Astrocyte of the cerebellum (primary cell): Measurements from ENCODE around the gene POLR2J.
A peak's percentile ranks its signal among the peaks of the same experiment; 100 is the strongest.

Source experiments
- DNase-seq: peaks from one replicate; pipeline ENCODE4 v3.0.0-alpha.2; 2011; ENCODE audit warnings: low read depth
- H3K4me3 ChIP-seq: 2 replicates; pipeline ENCODE4 v1.5.1; 2011; ENCODE audit warnings: mild to moderate bottlenecking, low read depth, low read length, moderate library complexity
- in situ Hi-C: cut with HindIII; loops from 2 replicates; pipeline ENCODE4 v1.10.0; 2017; ENCODE audit warnings: low sequenced_read_pairs
- TF ChIP-seq, protein P1 (sequence below): IDR thresholded peaks from 2 replicates; pipeline ENCODE4 v1.5.1; 2012; ENCODE audit warnings: low read length, low read depth, moderate library complexity, mild to moderate bottlenecking; ENCODE audit errors: missing control alignments

Gene POLR2J

DNA sequence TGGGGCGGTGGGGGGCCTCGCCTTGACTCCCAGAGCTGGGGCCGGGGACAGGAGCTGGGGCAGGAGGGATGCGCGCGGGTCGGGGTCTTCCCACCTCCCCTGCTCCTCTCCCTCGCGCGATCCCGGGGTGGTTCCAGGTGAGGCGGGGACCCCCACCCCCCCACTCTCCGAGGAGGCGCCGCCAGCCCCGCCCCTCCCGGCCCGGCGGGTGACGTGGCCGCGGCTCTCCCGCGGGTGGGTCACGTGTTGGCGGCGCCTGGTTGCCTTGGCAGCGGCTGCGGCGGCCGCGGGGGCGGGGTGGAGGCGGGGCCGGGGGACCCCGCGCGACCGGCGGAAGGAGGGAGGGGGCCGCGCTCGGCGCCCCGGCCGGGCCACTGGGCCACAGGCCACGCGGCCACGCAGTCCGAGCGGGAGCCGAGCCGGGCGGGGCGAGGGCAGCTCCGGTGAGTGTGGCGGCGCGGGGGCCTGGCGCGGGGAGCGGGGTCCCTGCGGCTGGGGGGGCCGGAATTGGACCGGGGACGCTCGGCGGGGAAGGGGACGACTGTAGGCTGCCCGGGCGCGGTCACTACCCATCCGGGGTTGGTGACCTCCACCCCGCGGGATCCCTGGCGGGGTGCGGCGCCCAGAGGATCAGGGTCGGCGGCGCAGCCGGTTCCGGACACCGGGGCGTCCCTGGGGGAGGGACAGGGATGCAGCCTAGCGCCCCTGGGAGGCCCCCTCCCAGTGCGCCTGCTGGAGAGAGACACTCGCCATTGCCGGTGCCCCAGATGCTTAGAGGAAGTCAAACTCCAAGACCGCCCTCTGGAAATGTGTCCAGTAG is 45.3 kb downstream of the POLR2J start, which contains the start of gene ORAI2:
Gene ORAI2 (plus strand): TSS at position 357 of the 820 bp plus-strand sequence. CDS start 5,382 bp downstream, outside the sequence.
- TF ChIP-seq, protein P1, sequence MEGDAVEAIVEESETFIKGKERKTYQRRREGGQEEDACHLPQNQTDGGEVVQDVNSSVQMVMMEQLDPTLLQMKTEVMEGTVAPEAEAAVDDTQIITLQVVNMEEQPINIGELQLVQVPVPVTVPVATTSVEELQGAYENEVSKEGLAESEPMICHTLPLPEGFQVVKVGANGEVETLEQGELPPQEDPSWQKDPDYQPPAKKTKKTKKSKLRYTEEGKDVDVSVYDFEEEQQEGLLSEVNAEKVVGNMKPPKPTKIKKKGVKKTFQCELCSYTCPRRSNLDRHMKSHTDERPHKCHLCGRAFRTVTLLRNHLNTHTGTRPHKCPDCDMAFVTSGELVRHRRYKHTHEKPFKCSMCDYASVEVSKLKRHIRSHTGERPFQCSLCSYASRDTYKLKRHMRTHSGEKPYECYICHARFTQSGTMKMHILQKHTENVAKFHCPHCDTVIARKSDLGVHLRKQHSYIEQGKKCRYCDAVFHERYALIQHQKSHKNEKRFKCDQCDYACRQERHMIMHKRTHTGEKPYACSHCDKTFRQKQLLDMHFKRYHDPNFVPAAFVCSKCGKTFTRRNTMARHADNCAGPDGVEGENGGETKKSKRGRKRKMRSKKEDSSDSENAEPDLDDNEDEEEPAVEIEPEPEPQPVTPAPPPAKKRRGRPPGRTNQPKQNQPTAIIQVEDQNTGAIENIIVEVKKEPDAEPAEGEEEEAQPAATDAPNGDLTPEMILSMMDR, result no peak
- no peak for DNase-seq
- peak within 1 kb of the TSS; percentile 82 for H3K4me3 ChIP-seq
- in situ Hi-C loops, result no loop called here

DNA sequence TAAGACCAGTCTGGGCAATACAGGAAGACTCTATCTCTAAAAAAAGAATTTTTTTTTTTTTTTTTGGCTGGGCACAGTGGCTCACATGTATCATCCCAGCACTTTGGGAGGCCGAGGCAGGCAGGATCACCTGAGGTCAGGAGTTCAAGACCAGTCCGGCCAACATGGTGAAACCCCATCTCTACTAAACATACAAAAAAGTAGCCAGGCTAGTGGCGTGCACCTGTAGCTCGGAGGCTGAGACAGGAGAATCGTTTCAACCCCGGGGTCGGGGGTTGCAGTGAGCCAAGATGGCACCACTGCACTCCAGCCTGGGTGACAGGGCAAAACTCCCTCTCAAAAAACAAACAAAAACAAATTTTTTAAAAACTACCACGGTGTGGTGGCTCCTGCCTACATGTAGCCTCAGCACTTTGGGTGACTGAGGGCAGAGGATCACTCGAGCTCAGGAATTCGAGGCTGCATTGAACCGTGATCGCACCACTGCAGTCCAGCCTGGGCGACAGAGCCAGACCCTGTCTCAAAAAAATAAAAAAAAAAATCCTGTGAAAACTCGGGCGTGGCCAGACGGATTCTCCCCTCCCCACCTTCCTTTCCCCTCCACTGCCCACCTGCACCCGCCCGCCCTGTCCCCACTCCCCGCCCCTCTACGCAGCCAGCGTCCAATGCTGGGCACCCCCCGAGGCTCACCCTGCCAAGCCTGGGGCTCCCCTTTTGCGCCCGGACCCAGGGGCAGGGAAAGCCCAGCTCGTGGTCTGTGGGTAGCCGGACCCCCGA is 46.1 kb downstream of the POLR2J start:
- no peak for DNase-seq
- in situ Hi-C loops, result no loop called here
- H3K4me3 ChIP-seq, result peak overlapping the region; percentile 82
- TF ChIP-seq, protein P1, result no peak

DNA sequence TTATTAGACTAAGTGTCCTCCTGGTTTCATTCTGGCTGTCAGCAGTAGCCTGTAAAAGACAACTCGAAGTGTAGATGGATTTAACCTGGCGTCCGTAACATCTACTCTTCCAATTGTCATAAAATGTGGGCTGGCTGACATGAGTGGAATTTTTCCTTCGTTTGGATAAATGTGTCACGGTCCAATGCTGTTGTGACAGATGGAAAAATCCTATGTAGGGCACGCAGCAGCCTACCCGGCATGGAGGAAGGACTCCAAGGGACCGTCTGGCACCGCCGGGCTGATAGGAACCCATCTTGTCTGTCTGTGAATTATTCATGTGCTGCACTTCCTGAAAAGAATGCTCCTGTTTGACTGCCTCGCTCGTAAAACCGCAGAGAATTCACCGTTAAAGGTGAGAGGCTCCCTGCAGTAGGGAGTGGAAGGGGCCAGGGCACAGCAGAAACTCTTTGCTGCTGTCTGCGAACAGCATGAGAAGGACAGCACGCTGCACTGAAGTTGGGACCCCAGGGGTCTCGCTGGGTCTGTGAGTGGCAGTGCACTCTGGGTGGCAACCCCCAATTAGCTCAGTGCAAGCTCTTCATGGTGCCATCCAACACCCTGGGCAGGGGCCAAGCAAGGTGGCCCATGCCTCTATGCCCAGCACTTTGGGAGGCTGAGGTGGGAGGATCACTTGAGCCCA is 47.0 kb downstream of the POLR2J start:
- no peak overlapping the region for H3K4me3 ChIP-seq

DNA sequence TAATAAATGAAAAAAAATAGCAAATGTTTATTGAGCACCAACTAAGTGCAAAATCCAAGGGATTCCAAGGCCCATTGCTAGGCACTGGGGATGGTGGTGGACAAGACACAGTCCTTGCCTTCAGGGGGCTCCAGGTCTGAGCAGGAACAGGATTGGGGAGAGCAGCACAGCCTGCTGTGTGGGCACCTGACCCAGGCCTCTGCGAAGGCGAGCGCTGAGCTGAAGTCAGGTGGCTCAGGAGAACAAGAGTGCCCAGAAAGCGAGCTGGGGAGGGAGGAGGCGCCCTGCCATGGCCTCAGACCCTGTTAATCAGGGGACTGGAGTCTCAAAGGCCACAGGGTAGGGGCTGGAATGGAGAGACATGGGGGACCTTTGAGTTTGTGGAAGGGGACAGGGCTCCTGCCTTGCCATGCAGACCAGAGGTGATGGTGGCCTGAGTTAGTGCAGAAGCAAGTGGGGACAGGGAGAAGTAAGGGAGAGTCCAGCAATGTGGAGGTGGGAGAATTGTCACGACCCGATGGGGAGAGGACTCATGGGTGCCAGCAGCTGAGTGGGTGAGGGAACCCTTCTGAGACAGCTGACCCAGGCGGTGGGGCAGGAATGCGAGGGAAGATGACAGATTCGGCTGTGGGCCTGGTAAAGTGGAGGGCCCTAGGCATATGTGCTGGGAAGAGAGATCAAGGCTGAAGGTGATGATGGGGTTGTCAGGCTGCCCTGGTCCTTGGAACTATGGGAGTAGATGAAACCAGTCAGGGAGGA is 49.4 kb downstream of the POLR2J start:
- H3K4me3 ChIP-seq, result no peak overlapping the region
- in situ Hi-C loops, result no loop called here
- no peak for DNase-seq
- TF ChIP-seq, protein P1, result no peak

More for the DNA sequence above, 47.0 kb downstream of the POLR2J start:
- no peak for DNase-seq
- in situ Hi-C loops, result no loop called here
- TF ChIP-seq, protein P1, result no peak

DNA sequence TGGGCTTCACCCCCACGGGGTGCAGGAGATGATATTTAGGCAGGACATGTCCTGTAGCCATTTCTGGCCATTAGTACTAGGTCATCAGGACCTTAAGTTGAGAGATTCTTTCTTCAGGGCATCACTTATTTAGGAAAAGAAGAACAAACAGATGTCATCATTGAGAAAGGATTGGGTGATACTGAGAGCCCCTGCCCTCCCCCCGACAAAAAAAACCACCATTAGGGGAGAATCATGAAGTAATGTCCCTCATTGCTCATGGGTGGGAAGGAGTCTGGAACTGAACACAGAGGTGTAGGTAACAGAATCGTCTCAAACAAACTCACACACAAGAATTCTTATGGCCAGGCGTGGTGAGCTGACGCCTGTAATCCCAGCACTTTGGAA is 51.7 kb downstream of the POLR2J start:
- DNase-seq, result no peak
- TF ChIP-seq, protein P1, result no peak
- no peak overlapping the region for H3K4me3 ChIP-seq
- in situ Hi-C loops, result no loop called here
